Measurements from ENCODE around the gene EPHB1. TPM values are rescaled to one million over a fixed set of nuclear protein-coding genes. Genes with fewer than 3 reads are reported as not detected.

The EPHB1 gene
- total RNA-seq, 1 experiment from 2014 or later, result 2.8 TPM

GRCh38 chr3:134858441-134859035, 63.5 kb downstream of the EPHB1 start:
- TF ChIP-seq CTCF (conservative IDR thresholded peaks at IDR 0.05), result no peak
- H3K27ac Mint-ChIP-seq, result no peak overlapping the region

More at GRCh38 chr3:134858441-134859035, 63.5 kb downstream of the EPHB1 start:
- Mint-ChIP-seq H3K9me3 (no peaks in the 10 kb centered on the region), H3K4me3 (no peak overlapping the region), H3K27me3 (ENCODE audit: low read depth) (no peaks in the 10 kb centered on the region; the same call in none of the 2 replicates), H3K4me1 (peaks cover 5% of the 10 kb centered on the region in 2 experiments; a peak in 3 of 4 replicates), H3K36me3 (ENCODE audit: insufficient read depth in 1 of 3, low read depth in 3 of 3) (no peaks in the 10 kb centered on the region; a peak in 1 of 7 replicates)
- Histone ChIP-seq H3K4me2 (ENCODE audit: insufficient read depth, insufficient read length, low read length) (no peak overlapping the region), H2BK120ac (ENCODE audit: low read depth, low read length, poor library complexity, severe bottlenecking) (no peak overlapping the region), H3K4ac (ENCODE audit: low read depth, low read length) (no peak overlapping the region), H3K79me2 (ENCODE audit: insufficient read depth, low read length) (no peaks in the 10 kb centered on the region), H2AFZ (ENCODE audit: low read length) (no peak overlapping the region), H2BK15ac (ENCODE audit: low read depth, low read length) (no peak overlapping the region), H3K23ac (ENCODE audit: insufficient read length, low read depth, low read length) (no peak overlapping the region), H3K27me3 (ENCODE audit: insufficient read depth, low read length) (no peaks in the 10 kb centered on the region), H3K14ac (ENCODE audit: insufficient read depth, low read length) (no peak overlapping the region), H2BK12ac (ENCODE audit: insufficient read length, low read depth, low read length) (no peak overlapping the region), H2AK5ac (ENCODE audit: insufficient read length, low read length) (no peak overlapping the region), H2BK20ac (ENCODE audit: low read depth, low read length, poor library complexity, severe bottlenecking) (no peak overlapping the region), H3K18ac (ENCODE audit: insufficient read length, low read depth, low read length) (no peak overlapping the region), H3K9ac (ENCODE audit: extremely low read depth, insufficient read length, low read length) (no peak overlapping the region), H3K56ac (ENCODE audit: insufficient read length, low read depth, low read length) (no peak overlapping the region), H3K27ac (ENCODE audit: insufficient read length, low read depth, low read length) (no peak overlapping the region), H4K5ac (ENCODE audit: insufficient read length, low read depth, low read length) (no peak overlapping the region), H3K79me1 (ENCODE audit: insufficient read depth, low read depth, low read length, poor library complexity, severe bottlenecking) (no peaks in the 10 kb centered on the region), H2BK5ac (ENCODE audit: insufficient read length, low read length) (no peak overlapping the region), H3K4me1 (ENCODE audit: insufficient read depth, low read length) (no peaks in the 10 kb centered on the region), H4K20me1 (ENCODE audit: control insufficient read depth, insufficient read depth, insufficient read length) (no peaks in the 10 kb centered on the region), H3K9me3 (ENCODE audit: control insufficient read depth, low read depth, low read length) (no peaks in the 10 kb centered on the region), H3K23me2 (ENCODE audit: insufficient read length, low read depth, low read length, poor library complexity, severe bottlenecking) (no peaks in the 10 kb centered on the region), H4K91ac (ENCODE audit: insufficient read length, low read depth, low read length) (no peak overlapping the region), H4K8ac (replicated peaks; ENCODE audit: insufficient read length, low read depth, low read length) (no peak overlapping the region), H3T11ph (ENCODE audit: low read length) (no peak overlapping the region)
- no CpG with 5 or more reads among the region's 7 CpGs for WGBS (ENCODE audit: extremely low coverage, insufficient read length, low lambda C conversion rate)
- DNase-seq, result no peak

Data from H9 (cell line).